ENCODE data around the gene ARL1. TPM values are rescaled to one million over a fixed set of nuclear protein-coding genes. Genes with fewer than 3 reads are reported as not detected.

The ARL1 gene
- total and polyA plus RNA-seq, 10 of the 15 experiments (the other 5 are each of a cell fraction or from before 2014, with no cell fraction given), result 28.5 to 95.0 (median 65.7) TPM

GRCh38 chr12:101361455-101361854 lies 46.1 kb downstream of the ARL1 start:
- H3K9ac ChIP-seq (ENCODE audit: control insufficient read depth, insufficient read depth, low read length), result no peak overlapping the region
- WGBS (ENCODE audit: insufficient coverage, insufficient replicate concordance, low lambda C conversion rate, missing lambda C conversion rate), result 94% methylated on average over 8 of the region's 8 CpGs
- no TSS peak for BruUV-seq (replicated peaks)
- peaks cover 1 to 20% of the 10 kb centered on the region in 2 experiments for H3K36me3 ChIP-seq (ENCODE audit: control insufficient read depth in 2 of 2, insufficient read depth in 2 of 2, low read length in 1 of 2)
- RAD21 ChIA-PET (ENCODE audit: unreplicated experiment), result no interaction called here
- H4K20me1 ChIP-seq (ENCODE audit: control insufficient read depth, insufficient read depth), result no peaks in the 10 kb centered on the region
- intact Hi-C loops (cut with micrococcal nuclease; ENCODE audit: unreplicated experiment) (no loop called here), in situ Hi-C loops (cut with MboI) (no loop called here)
- CTCF ChIA-PET, result no interaction called here
- TF ChIP-seq, protein P1, sequence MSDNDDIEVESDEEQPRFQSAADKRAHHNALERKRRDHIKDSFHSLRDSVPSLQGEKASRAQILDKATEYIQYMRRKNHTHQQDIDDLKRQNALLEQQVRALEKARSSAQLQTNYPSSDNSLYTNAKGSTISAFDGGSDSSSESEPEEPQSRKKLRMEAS (IDR thresholded peaks at IDR 0.05; ENCODE audit: low read depth, low read length), result no peak
- TF ChIP-seq BCL11A (IDR thresholded peaks at IDR 0.05; ENCODE audit: low read depth, low read length) (no peak), MYB (IDR thresholded peaks at IDR 0.05; ENCODE audit: borderline replicate concordance, low read depth, low read length) (no peak), TCF7 (IDR thresholded peaks at IDR 0.05; ENCODE audit: borderline replicate concordance) (no peak), ZSCAN29 (IDR thresholded peaks at IDR 0.05) (no peak), POLR2A (IDR thresholded peaks at IDR 0.05; ENCODE audit: low read depth, low read length) (no peak), PAX8 (IDR thresholded peaks at IDR 0.05) (no peak), KAT2A (conservative IDR thresholded peaks at IDR 0.05; ENCODE audit: control insufficient read depth, low read depth, low read length) (no peak), NR2F1 (conservative IDR thresholded peaks at IDR 0.05) (no peak), FOS (IDR thresholded peaks at IDR 0.05; ENCODE audit: borderline replicate concordance, extremely low read depth, insufficient read length) (no peak), ZNF217 (IDR thresholded peaks at IDR 0.05) (no peak), MTA3 (IDR thresholded peaks at IDR 0.05; ENCODE audit: borderline replicate concordance, low read length) (no peak), ZZZ3 (IDR thresholded peaks at IDR 0.05; ENCODE audit: control insufficient read depth, insufficient read length, low read depth) (no peak)
- TF ChIP-seq, protein P2, sequence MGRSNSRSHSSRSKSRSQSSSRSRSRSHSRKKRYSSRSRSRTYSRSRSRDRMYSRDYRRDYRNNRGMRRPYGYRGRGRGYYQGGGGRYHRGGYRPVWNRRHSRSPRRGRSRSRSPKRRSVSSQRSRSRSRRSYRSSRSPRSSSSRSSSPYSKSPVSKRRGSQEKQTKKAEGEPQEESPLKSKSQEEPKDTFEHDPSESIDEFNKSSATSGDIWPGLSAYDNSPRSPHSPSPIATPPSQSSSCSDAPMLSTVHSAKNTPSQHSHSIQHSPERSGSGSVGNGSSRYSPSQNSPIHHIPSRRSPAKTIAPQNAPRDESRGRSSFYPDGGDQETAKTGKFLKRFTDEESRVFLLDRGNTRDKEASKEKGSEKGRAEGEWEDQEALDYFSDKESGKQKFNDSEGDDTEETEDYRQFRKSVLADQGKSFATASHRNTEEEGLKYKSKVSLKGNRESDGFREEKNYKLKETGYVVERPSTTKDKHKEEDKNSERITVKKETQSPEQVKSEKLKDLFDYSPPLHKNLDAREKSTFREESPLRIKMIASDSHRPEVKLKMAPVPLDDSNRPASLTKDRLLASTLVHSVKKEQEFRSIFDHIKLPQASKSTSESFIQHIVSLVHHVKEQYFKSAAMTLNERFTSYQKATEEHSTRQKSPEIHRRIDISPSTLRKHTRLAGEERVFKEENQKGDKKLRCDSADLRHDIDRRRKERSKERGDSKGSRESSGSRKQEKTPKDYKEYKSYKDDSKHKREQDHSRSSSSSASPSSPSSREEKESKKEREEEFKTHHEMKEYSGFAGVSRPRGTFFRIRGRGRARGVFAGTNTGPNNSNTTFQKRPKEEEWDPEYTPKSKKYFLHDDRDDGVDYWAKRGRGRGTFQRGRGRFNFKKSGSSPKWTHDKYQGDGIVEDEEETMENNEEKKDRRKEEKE (IDR thresholded peaks at IDR 0.05), result no peak
- TF ChIP-seq, protein P3, sequence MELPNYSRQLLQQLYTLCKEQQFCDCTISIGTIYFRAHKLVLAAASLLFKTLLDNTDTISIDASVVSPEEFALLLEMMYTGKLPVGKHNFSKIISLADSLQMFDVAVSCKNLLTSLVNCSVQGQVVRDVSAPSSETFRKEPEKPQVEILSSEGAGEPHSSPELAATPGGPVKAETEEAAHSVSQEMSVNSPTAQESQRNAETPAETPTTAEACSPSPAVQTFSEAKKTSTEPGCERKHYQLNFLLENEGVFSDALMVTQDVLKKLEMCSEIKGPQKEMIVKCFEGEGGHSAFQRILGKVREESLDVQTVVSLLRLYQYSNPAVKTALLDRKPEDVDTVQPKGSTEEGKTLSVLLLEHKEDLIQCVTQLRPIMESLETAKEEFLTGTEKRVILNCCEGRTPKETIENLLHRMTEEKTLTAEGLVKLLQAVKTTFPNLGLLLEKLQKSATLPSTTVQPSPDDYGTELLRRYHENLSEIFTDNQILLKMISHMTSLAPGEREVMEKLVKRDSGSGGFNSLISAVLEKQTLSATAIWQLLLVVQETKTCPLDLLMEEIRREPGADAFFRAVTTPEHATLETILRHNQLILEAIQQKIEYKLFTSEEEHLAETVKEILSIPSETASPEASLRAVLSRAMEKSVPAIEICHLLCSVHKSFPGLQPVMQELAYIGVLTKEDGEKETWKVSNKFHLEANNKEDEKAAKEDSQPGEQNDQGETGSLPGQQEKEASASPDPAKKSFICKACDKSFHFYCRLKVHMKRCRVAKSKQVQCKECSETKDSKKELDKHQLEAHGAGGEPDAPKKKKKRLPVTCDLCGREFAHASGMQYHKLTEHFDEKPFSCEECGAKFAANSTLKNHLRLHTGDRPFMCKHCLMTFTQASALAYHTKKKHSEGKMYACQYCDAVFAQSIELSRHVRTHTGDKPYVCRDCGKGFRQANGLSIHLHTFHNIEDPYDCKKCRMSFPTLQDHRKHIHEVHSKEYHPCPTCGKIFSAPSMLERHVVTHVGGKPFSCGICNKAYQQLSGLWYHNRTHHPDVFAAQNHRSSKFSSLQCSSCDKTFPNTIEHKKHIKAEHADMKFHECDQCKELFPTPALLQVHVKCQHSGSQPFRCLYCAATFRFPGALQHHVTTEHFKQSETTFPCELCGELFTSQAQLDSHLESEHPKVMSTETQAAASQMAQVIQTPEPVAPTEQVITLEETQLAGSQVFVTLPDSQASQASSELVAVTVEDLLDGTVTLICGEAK (IDR thresholded peaks at IDR 0.05; ENCODE audit: borderline replicate concordance), result no peak
- DNase-seq (ENCODE audit: low read depth, low spot score) (no peak), FAIRE-seq (no peak), ATAC-seq (no peak)
- H3K4me1 ChIP-seq (ENCODE audit: control insufficient read depth, insufficient read depth, low read length), result no peaks in the 10 kb centered on the region
- H3K79me2 ChIP-seq (ENCODE audit: control insufficient read depth, insufficient read depth, low read length), result no peaks in the 10 kb centered on the region
- H3K9me3 ChIP-seq (replicated peaks; ENCODE audit: control insufficient read depth, insufficient read depth, low read length), result no peaks in the 10 kb centered on the region
- H3K4me2 ChIP-seq (ENCODE audit: control insufficient read depth, insufficient read depth), result no peak overlapping the region
- POLR2A ChIA-PET, result no interaction called here
- H3K4me3 ChIP-seq, result no peak overlapping the region
- no peak overlapping the region for H2AFZ ChIP-seq (ENCODE audit: control insufficient read depth, low read depth, low read length)
- SMC1A ChIA-PET (ENCODE audit: uncharacterized antibody, unreplicated experiment), result no interaction called here
- no peaks in the 10 kb centered on the region for H3K27me3 ChIP-seq (replicated peaks in 1 of 2; ENCODE audit: control insufficient read depth in 2 of 2, insufficient read depth in 2 of 2, low read length in 1 of 2)
- H3K27ac ChIP-seq (ENCODE audit: control insufficient read depth, insufficient read depth), result no peak overlapping the region

Measured in GM12878 (cell line).